Prostate gland (tissue), 2 donors: ENCODE results near the gene SYVN1.

Source experiments
- POLR2A ChIP-seq: fragments of 450-650 bp; IDR thresholded peaks from one replicate; pipeline ENCODE4 v1.6.1; 2016; ENCODE audit warnings: antibody characterized with exemption, mild to moderate bottlenecking
- POLR2AphosphoS5 ChIP-seq: sonication (generic); formaldehyde crosslinking; IDR thresholded peaks from one replicate; pipeline ENCODE4 v1.6.1; 2017; ENCODE audit warnings: antibody characterized with exemption
- TF ChIP-seq, protein P1 (sequence below), 4 experiments: fragments of 200-600 bp in 2 of 4; fragments of 450-650 bp in 2 of 4; sonication (generic) in 2 of 4; IDR thresholded peaks; 1 replicate in 3 of 4; 2 replicates in 1 of 4; pipeline ENCODE4 v1.5.1; 2016 to 2019; ENCODE audit warnings: antibody characterized with exemption in 4 of 4, mild to moderate bottlenecking in 2 of 4, moderate library complexity in 2 of 4

DNA sequence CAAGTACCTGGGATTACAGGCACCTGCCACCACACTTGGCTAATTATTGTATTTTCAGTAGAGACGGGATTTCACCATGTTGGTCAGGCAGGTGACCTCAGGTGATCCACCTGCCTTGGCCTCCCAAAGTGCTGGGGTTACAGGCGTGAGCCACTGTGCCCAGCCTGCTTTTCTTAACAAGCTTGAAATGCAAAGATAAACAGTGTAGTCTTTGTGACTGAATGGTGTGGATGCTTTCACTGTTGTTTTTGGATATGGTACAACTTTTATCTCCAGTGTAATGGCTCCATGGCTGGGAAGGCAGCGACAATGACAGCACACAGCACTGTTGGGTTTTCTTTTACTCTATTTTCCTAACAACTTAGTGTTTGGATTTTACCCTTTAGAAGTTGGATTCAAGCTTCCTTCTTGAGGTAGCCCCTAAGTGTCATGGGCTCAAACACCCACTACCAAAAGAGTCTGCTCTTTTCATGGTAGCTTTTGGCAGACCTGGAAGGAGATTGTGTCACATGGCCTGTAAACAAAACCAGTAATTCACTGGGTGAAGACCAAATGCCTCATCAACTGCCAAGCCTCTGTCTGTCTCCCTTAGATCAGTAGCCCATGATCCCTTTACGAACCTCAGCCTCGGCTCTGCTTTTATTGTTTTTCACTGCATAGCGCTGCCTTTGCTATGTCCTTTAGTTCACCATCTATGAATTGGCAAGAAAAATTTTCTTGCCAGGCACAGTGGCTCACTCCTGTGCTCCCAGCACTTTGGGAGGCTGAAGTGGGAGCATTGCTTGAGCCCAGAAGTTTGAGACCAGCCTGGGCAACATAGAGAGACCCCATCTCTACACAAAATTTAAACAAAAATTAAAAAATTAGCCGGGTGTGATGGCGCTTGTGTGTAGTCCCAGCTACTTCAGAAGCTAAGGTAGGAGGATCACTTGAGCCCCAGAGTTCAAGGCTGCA, 31.9 kb downstream of the SYVN1 start:
- TF ChIP-seq, protein P1, sequence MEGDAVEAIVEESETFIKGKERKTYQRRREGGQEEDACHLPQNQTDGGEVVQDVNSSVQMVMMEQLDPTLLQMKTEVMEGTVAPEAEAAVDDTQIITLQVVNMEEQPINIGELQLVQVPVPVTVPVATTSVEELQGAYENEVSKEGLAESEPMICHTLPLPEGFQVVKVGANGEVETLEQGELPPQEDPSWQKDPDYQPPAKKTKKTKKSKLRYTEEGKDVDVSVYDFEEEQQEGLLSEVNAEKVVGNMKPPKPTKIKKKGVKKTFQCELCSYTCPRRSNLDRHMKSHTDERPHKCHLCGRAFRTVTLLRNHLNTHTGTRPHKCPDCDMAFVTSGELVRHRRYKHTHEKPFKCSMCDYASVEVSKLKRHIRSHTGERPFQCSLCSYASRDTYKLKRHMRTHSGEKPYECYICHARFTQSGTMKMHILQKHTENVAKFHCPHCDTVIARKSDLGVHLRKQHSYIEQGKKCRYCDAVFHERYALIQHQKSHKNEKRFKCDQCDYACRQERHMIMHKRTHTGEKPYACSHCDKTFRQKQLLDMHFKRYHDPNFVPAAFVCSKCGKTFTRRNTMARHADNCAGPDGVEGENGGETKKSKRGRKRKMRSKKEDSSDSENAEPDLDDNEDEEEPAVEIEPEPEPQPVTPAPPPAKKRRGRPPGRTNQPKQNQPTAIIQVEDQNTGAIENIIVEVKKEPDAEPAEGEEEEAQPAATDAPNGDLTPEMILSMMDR (IDR thresholded peaks at IDR 0.05): no peak
- TF ChIP-seq POLR2A (no peak), POLR2AphosphoS5 (peak; percentile 76)
